Esophagus squamous epithelium (tissue), 5 donors: ENCODE data around the gene PLA2G2A. TPM values are rescaled to one million over a fixed set of nuclear protein-coding genes. Genes with fewer than 3 reads are reported as not detected.

Experiments
- DNase-seq: peaks from one replicate; lab custom pipeline; 2025; lab: John Stamatoyannopoulos, UW
- H3K27ac ChIP-seq, 4 donors: fragments of 200-600 bp; sonication (generic); one replicate each; pipeline ENCODE4 v1.5.1; 2016 to 2019; ENCODE audit warnings: mild to moderate bottlenecking in 1 of 4
- H3K27me3 ChIP-seq, 4 donors: fragments of 200-600 bp; sonication (generic); 1 replicate in 3 of 4; 2 replicates in 1 of 4; pipeline versions ENCODE4 v1.5.1 to v1.6.0; 2017 to 2021; ENCODE audit warnings: antibody characterized with exemption in 1 of 4
- H3K36me3 ChIP-seq, 3 donors: fragments of 200-600 bp; sonication (generic); one replicate each; pipeline ENCODE4 v1.5.1; 2016 to 2019
- H3K4me1 ChIP-seq, 3 donors: fragments of 200-600 bp; sonication (generic); one replicate each; pipeline ENCODE4 v1.5.1; 2017 to 2019
- H3K4me3 ChIP-seq, 4 donors: fragments of 200-600 bp; sonication (generic); 1 replicate in 3 of 4; 2 replicates in 1 of 4; pipeline ENCODE4 v1.5.1; 2016 to 2019; ENCODE audit warnings: mild to moderate bottlenecking in 2 of 4, moderate library complexity in 1 of 4
- H3K9me3 ChIP-seq, 3 donors: fragments of 200-600 bp; sonication (generic); one replicate each; pipeline ENCODE4 v1.5.1; 2016 to 2019
- POLR2A ChIP-seq, 4 donors: fragments of 450-650 bp; IDR thresholded peaks; one replicate each; pipeline ENCODE4 v1.6.1; 2017; ENCODE audit warnings: antibody characterized with exemption in 4 of 4, mild to moderate bottlenecking in 4 of 4, moderate library complexity in 3 of 4
- WGBS, 2 donors: methylation state at CpG; one replicate each; pipeline ENCODE4 v1.1.5; 2018; 5-methylcytosine and 5-hydroxymethylcytosine counted together
- intact Hi-C: fragments of 100-400 bp; cut with DNase I; formaldehyde crosslinking; loops from one replicate; pipeline ENCODE4 v1.15.0; 2022
- total RNA-seq, 4 donors: library from RNA; depleted of rRNA; stranded (reverse); fragments of >200 nt; gene quantifications; one replicate each; pipeline ENCODE4 v1.1.0, GENCODE V29; 2016
- TF ChIP-seq, protein P1 (sequence below), 6 experiments: fragments of 450-650 bp in 4 of 6; fragments of 200-600 bp in 2 of 6; sonication (generic) in 2 of 6; IDR thresholded peaks; one replicate each; pipeline ENCODE4 v1.5.1; 2016 to 2019; ENCODE audit warnings: antibody characterized with exemption in 6 of 6, mild to moderate bottlenecking in 4 of 6, moderate library complexity in 4 of 6
- donor health status: DM: yes; HTN: yes; CAD: no.

The PLA2G2A gene
- total RNA-seq, 4 donors from 2014 or later, result 17.8 to 150 (median 29.7) TPM

- Histone ChIP-seq H3K4me3 (no peak overlapping the region), H3K4me1 (no peaks in the 10 kb centered on the region), H3K27me3 (peaks cover 0 to 86% (median 0%) of the 10 kb centered on the region in 4 donors), H3K9me3 (peaks cover 0 to 9% (median 0%) of the 10 kb centered on the region in 3 donors), H3K27ac (no peak overlapping the region), H3K36me3 (no peaks in the 10 kb centered on the region)
- TF ChIP-seq, protein P1, sequence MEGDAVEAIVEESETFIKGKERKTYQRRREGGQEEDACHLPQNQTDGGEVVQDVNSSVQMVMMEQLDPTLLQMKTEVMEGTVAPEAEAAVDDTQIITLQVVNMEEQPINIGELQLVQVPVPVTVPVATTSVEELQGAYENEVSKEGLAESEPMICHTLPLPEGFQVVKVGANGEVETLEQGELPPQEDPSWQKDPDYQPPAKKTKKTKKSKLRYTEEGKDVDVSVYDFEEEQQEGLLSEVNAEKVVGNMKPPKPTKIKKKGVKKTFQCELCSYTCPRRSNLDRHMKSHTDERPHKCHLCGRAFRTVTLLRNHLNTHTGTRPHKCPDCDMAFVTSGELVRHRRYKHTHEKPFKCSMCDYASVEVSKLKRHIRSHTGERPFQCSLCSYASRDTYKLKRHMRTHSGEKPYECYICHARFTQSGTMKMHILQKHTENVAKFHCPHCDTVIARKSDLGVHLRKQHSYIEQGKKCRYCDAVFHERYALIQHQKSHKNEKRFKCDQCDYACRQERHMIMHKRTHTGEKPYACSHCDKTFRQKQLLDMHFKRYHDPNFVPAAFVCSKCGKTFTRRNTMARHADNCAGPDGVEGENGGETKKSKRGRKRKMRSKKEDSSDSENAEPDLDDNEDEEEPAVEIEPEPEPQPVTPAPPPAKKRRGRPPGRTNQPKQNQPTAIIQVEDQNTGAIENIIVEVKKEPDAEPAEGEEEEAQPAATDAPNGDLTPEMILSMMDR (IDR thresholded peaks at IDR 0.05), result no peak
- no peak for TF ChIP-seq POLR2A (IDR thresholded peaks at IDR 0.05)
- intact Hi-C loops, result no loop called here
- DNase-seq, result no peak
- 75 to 86% methylated on average over 1 to 2 of the region's 2 CpGs for WGBS, 2 donors
Measured at GRCh38 chr1:19954059-19954458, 25.4 kb downstream of the PLA2G2A start.

DNA sequence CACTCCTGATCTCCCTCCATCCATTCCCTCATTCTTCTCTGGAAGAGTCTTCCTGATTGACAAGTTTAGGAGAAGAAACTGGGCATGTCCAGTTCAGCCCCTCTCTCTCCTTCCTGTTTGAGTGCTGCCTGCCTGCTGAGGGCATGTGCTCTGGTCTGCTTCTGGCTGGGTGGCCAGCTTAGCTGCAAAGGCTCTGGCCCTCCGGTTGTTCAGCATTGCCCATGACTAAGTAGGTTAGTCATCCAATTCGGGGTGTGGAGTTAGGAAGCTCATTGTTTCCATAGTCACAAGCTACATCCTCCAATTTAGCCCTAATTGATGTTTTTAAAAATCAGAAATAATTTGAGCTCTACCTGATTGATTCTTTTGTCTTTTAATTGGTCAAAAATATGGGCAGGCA, 30.4 kb downstream of the PLA2G2A start:
- 27% methylated on average over 2 of the region's 2 CpGs; no CpG with 5 or more reads in 1 of the 2 donors for WGBS, 2 donors

DNA sequence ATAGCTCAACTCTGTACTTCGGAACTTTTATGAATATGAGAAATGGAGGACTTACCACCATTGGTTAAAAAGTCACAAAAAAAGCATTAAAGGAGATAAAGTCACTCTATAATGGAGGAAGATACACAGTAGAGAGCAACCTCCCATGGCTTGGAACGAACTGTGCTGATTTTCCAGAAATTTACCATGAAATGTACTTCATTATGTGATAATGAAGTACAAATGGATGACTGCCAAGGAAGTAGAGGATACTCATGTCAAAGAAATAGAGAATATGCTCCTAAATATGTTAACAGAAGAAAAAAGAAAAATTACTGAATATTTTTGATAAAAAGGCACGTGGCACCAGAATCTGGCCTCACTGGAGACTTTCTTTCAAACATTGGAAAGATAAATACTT, 32.4 kb downstream of the PLA2G2A start:
- no peak overlapping the region for H3K27ac ChIP-seq
- no peaks in the 10 kb centered on the region for H3K4me1 ChIP-seq
- H3K4me3 ChIP-seq, result no peak overlapping the region
- WGBS, 2 donors, result 55 to 80% methylated on average over 3 of the region's 3 CpGs
- H3K9me3 ChIP-seq, result no peaks in the 10 kb centered on the region
- no peak for TF ChIP-seq POLR2A (IDR thresholded peaks at IDR 0.05)
- TF ChIP-seq, protein P1 (IDR thresholded peaks at IDR 0.05), result no peak
- DNase-seq, result no peak
- intact Hi-C loops, result no loop called here
- H3K36me3 ChIP-seq, result no peaks in the 10 kb centered on the region
- H3K27me3 ChIP-seq, result peaks cover 0 to 56% (median 0%) of the 10 kb centered on the region in 4 donors

More for the DNA sequence above, 30.4 kb downstream of the PLA2G2A start:
- DNase-seq, result no peak
- intact Hi-C loops, result no loop called here
- no peaks in the 10 kb centered on the region for H3K36me3 ChIP-seq
- H3K9me3 ChIP-seq, result peaks cover 0 to 5% (median 0%) of the 10 kb centered on the region in 3 donors
- no peak overlapping the region for H3K4me3 ChIP-seq
- no peaks in the 10 kb centered on the region for H3K4me1 ChIP-seq
- peaks cover 0 to 75% (median 0%) of the 10 kb centered on the region in 4 donors for H3K27me3 ChIP-seq
- TF ChIP-seq, protein P1 (IDR thresholded peaks at IDR 0.05), result no peak
- TF ChIP-seq POLR2A (IDR thresholded peaks at IDR 0.05), result no peak
- no peak overlapping the region for H3K27ac ChIP-seq

GRCh38 chr1:19946331-19946751, 33.1 kb downstream of the PLA2G2A start:
- Histone ChIP-seq H3K27me3 (peaks cover 0 to 53% (median 0%) of the 10 kb centered on the region in 4 donors), H3K27ac (no peak overlapping the region), H3K9me3 (no peaks in the 10 kb centered on the region), H3K4me3 (no peak overlapping the region), H3K36me3 (no peaks in the 10 kb centered on the region), H3K4me1 (no peaks in the 10 kb centered on the region)
- TF ChIP-seq POLR2A (IDR thresholded peaks at IDR 0.05), result no peak
- TF ChIP-seq, protein P1 (IDR thresholded peaks at IDR 0.05), result no peak
- WGBS, 2 donors, result 34 to 35% methylated on average over 6 of the region's 6 CpGs
- intact Hi-C loops, result no loop called here
- no peak for DNase-seq

DNA sequence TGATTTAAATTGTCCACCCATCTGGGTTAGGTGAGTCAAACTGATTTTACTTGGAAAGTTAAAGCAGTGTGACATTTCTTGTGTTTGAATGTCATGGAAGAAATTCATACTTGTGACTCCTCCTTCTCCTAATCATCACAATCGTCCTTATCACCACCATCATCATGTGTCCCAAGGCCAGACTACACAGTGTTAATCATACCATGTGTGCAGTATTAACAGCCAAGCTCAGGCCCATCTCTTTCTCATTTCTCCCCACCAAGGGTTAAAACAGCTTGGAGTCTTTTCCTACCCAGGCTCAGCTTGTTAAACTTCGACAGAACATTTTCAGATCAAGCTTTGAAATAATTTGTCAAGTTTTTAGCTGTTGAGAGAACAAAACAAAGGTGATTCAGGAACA, 33.5 kb downstream of the PLA2G2A start:
- no peak for TF ChIP-seq POLR2A (IDR thresholded peaks at IDR 0.05)
- TF ChIP-seq, protein P1 (IDR thresholded peaks at IDR 0.05), result no peak
- Histone ChIP-seq H3K36me3 (no peaks in the 10 kb centered on the region), H3K27ac (no peak overlapping the region), H3K27me3 (peaks cover 0 to 49% (median 0%) of the 10 kb centered on the region in 4 donors), H3K4me1 (no peaks in the 10 kb centered on the region), H3K9me3 (no peaks in the 10 kb centered on the region), H3K4me3 (no peak overlapping the region)
- intact Hi-C loops, result no loop called here
- WGBS, 2 donors, result 13 to 32% methylated on average over 2 of the region's 2 CpGs
- DNase-seq, result no peak
